Panc1 (cell line): ENCODE results near the gene NTRK2. TPM values are rescaled to one million over a fixed set of nuclear protein-coding genes. Genes with fewer than 3 reads are reported as not detected.

Experiments used
- ATAC-seq: fragments of 200-7000 bp; cut with Tn5 transposase; 2 replicates; pipeline ENCODE4 v1.9.1; 2020; ENCODE audit warnings: mild to moderate bottlenecking, moderate library complexity
- BruUV-seq: library from RNA; stranded (reverse); fragments of 400-500 nt; replicated peaks from 2 replicates; lab custom pipeline; 2021; lab: Mats Ljungman, UMichigan
- CTCF ChIA-PET: fragments of 300-600 bp; sonication (Branson Sonifier 250); formaldehyde crosslinking; loops from one replicate; lab custom pipeline; 2022; ENCODE audit warnings: antibody characterized with exemption; lab: Charles Lee
- POLR2A ChIA-PET: fragments of 300-600 bp; sonication (Branson Sonifier 250); formaldehyde crosslinking; loops from one replicate; lab custom pipeline; 2022; ENCODE audit warnings: antibody characterized with exemption; lab: Charles Lee
- DNase-seq: peaks from one replicate; pipeline ENCODE4 v3.0.0-alpha.2; 2010; ENCODE audit warnings: low read depth, low spot score
- H3K27ac ChIP-seq: 2 replicates; pipeline ENCODE4 v1.5.1; 2011; ENCODE audit warnings: mild to moderate bottlenecking, low read length, inconsistent platforms
- H3K27me3 ChIP-seq: fragments of 200-500 bp; sonication (Bioruptor generic); 2 replicates; pipeline ENCODE4 v1.6.0; 2014; ENCODE audit warnings: low read length, inconsistent platforms; ENCODE audit not compliant: control insufficient read depth, insufficient read depth
- H3K36me3 ChIP-seq: fragments of 200-500 bp; sonication (Bioruptor generic); 2 replicates; pipeline ENCODE4 v1.5.1; 2014; ENCODE audit warnings: inconsistent platforms, mild to moderate bottlenecking, low read length, moderate library complexity; ENCODE audit not compliant: control insufficient read depth, insufficient read depth
- H3K4me1 ChIP-seq: 2 replicates; pipeline ENCODE4 v1.5.1; 2011; ENCODE audit warnings: inconsistent platforms, mild to moderate bottlenecking, low read length, moderate library complexity; ENCODE audit not compliant: control insufficient read depth, insufficient read depth
- H3K4me3 ChIP-seq, 2 experiments: 2 replicates each; pipeline ENCODE4 v1.5.1; 2011 to 2012; ENCODE audit warnings: low read depth in 2 of 2, low read length in 2 of 2, mild to moderate bottlenecking in 2 of 2, inconsistent platforms in 1 of 2, moderate library complexity in 1 of 2
- H3K9me3 ChIP-seq: fragments of 200-500 bp; sonication (Bioruptor generic); 2 replicates; pipeline ENCODE4 v1.5.1; 2014; ENCODE audit warnings: low read depth, mild to moderate bottlenecking, inconsistent platforms, low read length, moderate library complexity; ENCODE audit not compliant: control insufficient read depth, insufficient read depth
- CTCF ChIP-seq: fragments of 450-650 bp; IDR thresholded peaks from 2 replicates; pipeline ENCODE4 v1.5.1; 2017; ENCODE audit warnings: mild to moderate bottlenecking
- POLR2AphosphoS5 ChIP-seq: IDR thresholded peaks from 2 replicates; pipeline ENCODE4 v1.6.1; 2012; ENCODE audit warnings: mild to moderate bottlenecking, low read depth, low read length, moderate library complexity
- REST ChIP-seq, 2 experiments: IDR thresholded peaks; 2 replicates each; pipeline ENCODE4 v1.6.1; 2011 to 2012; ENCODE audit warnings: low read depth in 2 of 2, control low read depth in 1 of 2, low read length in 1 of 2, mild to moderate bottlenecking in 1 of 2, moderate library complexity in 1 of 2; ENCODE audit not compliant: insufficient read depth in 1 of 2
- SIN3A ChIP-seq: IDR thresholded peaks from 2 replicates; pipeline ENCODE4 v1.6.1; 2012; ENCODE audit warnings: low read depth, mild to moderate bottlenecking, low read length, moderate library complexity, borderline replicate concordance; ENCODE audit not compliant: insufficient read depth
- TCF7L2 ChIP-seq: IDR thresholded peaks from 2 replicates; pipeline ENCODE4 v1.6.1; 2011; ENCODE audit warnings: mild to moderate bottlenecking, low read depth, low read length, inconsistent platforms
- in situ Hi-C: cut with HindIII; loops from 2 replicates; pipeline ENCODE4 v1.10.0; 2016; ENCODE audit warnings: low sequenced_read_pairs, low pct_unique_long_range_greater_than_20kb
- intact Hi-C: fragments of 100-400 bp; cut with micrococcal nuclease; formaldehyde crosslinking; loops from one replicate; pipeline ENCODE4 v1.10.0; 2022; ENCODE audit not compliant: unreplicated experiment
- total RNA-seq: library from RNA; stranded (reverse); gene quantifications from one replicate; pipeline ENCODE4 v1.2.1, GENCODE V29; 2021; ENCODE audit not compliant: unreplicated experiment

Gene NTRK2
- total RNA-seq, 1 experiment from 2014 or later: 0.23 TPM

- Histone ChIP-seq H3K9me3 (no peaks in the 10 kb centered on the region), H3K4me3 (no peak overlapping the region), H3K36me3 (no peaks in the 10 kb centered on the region), H3K27ac (no peak overlapping the region), H3K4me1 (no peaks in the 10 kb centered on the region), H3K27me3 (no peaks in the 10 kb centered on the region)
- no peak for ATAC-seq
- BruUV-seq: no TSS peak
- TF ChIP-seq POLR2AphosphoS5 (no peak), REST (IDR thresholded peaks at IDR 0.05; ENCODE audit: insufficient read depth in 1 of 2, low read depth in 2 of 2, low read length in 1 of 2) (no peak)
- no peak for DNase-seq
- intact Hi-C loops (no loop called here), in situ Hi-C loops (no loop called here)
- CTCF ChIA-PET: no interaction called here
- POLR2A ChIA-PET: interaction anchor here (0.5 kb wide), 1 partner anchor 45 kb away, joined by 4 read pairs; no protein-coding TSS in a partner anchor
Observed at GRCh38 chr9:84811072-84811750, 141.7 kb downstream of the NTRK2 start.

- Histone ChIP-seq H3K27me3 (no peaks in the 10 kb centered on the region), H3K4me1 (no peaks in the 10 kb centered on the region), H3K27ac (no peak overlapping the region), H3K36me3 (no peaks in the 10 kb centered on the region), H3K4me3 (no peak overlapping the region), H3K9me3 (no peaks in the 10 kb centered on the region)
- ATAC-seq (no peak), DNase-seq (no peak)
- in situ Hi-C loops: no loop called here
- intact Hi-C loops: no loop called here
- ChIA-PET CTCF (no interaction called here), POLR2A (no interaction called here)
- BruUV-seq: no TSS peak
- TF ChIP-seq CTCF (no peak), TCF7L2 (no peak), SIN3A (no peak), POLR2AphosphoS5 (no peak), REST (IDR thresholded peaks at IDR 0.05; ENCODE audit: insufficient read depth in 1 of 2, low read depth in 2 of 2, low read length in 1 of 2) (no peak)
Observed at GRCh38 chr9:84811751-84812074, 142.2 kb downstream of the NTRK2 start.
